Sigmoid colon (tissue), 7 donors: ENCODE data around the gene GPC3. TPM values are rescaled to one million over a fixed set of nuclear protein-coding genes. Genes with fewer than 3 reads are reported as not detected.
"Not testable (repeated sequence)": the region's sequence is repeated elsewhere in the genome, so short reads cannot be mapped to it uniquely, and the experiment has no call there.

Experiments used
- DNase-seq: peaks from one replicate; pipeline ENCODE4 v3.0.0-alpha.2; 2019
- H3K27ac ChIP-seq, 4 donors: fragments of 200-600 bp; sonication (generic); one replicate each; pipeline ENCODE4 v1.5.1; 2016 to 2019; ENCODE audit warnings: mild to moderate bottlenecking in 1 of 4
- H3K27me3 ChIP-seq, 3 donors: fragments of 200-600 bp; sonication (generic); one replicate each; pipeline ENCODE4 v1.5.1; 2019; ENCODE audit warnings: mild to moderate bottlenecking in 1 of 3
- H3K36me3 ChIP-seq, 4 donors: fragments of 200-600 bp; sonication (generic); one replicate each; pipeline ENCODE4 v1.5.1; 2016 to 2019
- H3K4me1 ChIP-seq, 4 donors: fragments of 200-600 bp; sonication (generic); one replicate each; pipeline ENCODE4 v1.5.1; 2017 to 2019
- H3K4me3 ChIP-seq, 4 donors: fragments of 200-600 bp; sonication (generic); one replicate each; pipeline ENCODE4 v1.5.1; 2017 to 2019; ENCODE audit warnings: mild to moderate bottlenecking in 2 of 4, moderate library complexity in 1 of 4
- H3K9me3 ChIP-seq, 4 donors: fragments of 200-600 bp in 3 of 4; sonication (generic) in 3 of 4; one replicate each; pipeline versions ENCODE4 v1.5.1 to v1.6.1; 2013 to 2019
- EP300 ChIP-seq, 4 donors: sonication (generic); formaldehyde crosslinking; IDR thresholded peaks; one replicate each; pipeline ENCODE4 v1.6.1; 2017; ENCODE audit warnings: antibody characterized with exemption in 4 of 4
- POLR2A ChIP-seq, 2 donors: fragments of 450-650 bp; IDR thresholded peaks; one replicate each; pipeline ENCODE4 v1.6.1; 2016; ENCODE audit warnings: antibody characterized with exemption in 2 of 2, mild to moderate bottlenecking in 2 of 2, moderate library complexity in 2 of 2
- POLR2AphosphoS5 ChIP-seq, 4 donors: sonication (generic); formaldehyde crosslinking; IDR thresholded peaks; one replicate each; pipeline ENCODE4 v1.6.1; 2017; ENCODE audit warnings: antibody characterized with exemption in 4 of 4
- WGBS, 2 donors: extraction: QIAGEN DNeasy Blood & Tissue Kit; methylation state at CpG; one replicate each; pipeline ENCODE4 v1.1.7; 2013; 5-methylcytosine and 5-hydroxymethylcytosine counted together
- intact Hi-C: fragments of 100-400 bp; cut with DNase I; formaldehyde crosslinking; loops from one replicate; pipeline ENCODE4 v1.15.1; 2023
- polyA plus RNA-seq, 3 donors: library from polyadenylated mRNA; stranded (reverse); fragments of 200-250 nt; gene quantifications; one replicate each; pipeline ENCODE4 v1.2.3, GENCODE V29; 2013
- total RNA-seq, 4 donors: library from RNA; depleted of rRNA; stranded (reverse); fragments of >200 nt; gene quantifications; one replicate each; pipeline ENCODE4 v1.1.0, GENCODE V29; 2016
- TF ChIP-seq, protein P1 (sequence below), 4 experiments: fragments of 450-650 bp in 3 of 4; fragments of 200-600 bp in 1 of 4; IDR thresholded peaks; one replicate each; pipeline ENCODE4 v1.5.1; 2016 to 2019; ENCODE audit warnings: antibody characterized with exemption in 4 of 4, mild to moderate bottlenecking in 3 of 4, moderate library complexity in 2 of 4
- donor health status: healthy with polysubstance abuse.
- donor health status: Bipolar disorder and iron deficiency.
- donor health status: healthy.

Gene GPC3
- total and polyA plus RNA-seq, 7 donors: 0.46 to 31.4 (median 2.7) TPM

DNA sequence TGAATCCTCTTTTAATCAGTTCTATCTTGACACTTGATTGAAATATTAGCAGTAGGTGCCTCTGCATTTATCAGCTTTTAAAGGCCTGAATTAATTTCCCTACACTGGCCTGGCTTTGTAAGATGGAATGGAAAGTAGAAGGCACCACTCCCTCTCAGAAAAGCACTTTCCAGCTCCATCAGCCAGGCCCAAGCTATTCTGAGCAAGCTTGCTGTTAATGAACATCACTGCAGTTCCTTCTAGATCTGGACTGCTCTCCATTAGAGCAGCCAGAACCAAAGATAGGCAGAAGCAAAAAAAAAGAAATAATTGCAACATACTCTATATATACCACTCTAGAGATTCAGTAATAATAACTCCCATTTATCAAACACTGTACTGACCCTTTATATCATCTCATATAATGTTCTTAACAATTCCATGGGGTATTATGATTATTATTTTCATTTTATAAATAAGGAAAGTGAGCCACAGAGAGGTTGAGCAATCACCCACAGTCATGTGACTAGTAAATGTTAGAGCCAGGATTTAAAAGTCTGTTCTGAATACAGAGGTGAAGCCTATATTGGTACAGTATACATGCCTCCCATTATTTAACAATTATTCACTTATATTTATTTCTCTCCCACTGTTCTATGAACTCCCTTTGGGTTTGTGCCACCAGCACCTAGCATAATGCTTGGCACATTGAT lies 39.4 kb upstream of the GPC3 start:
- no peaks in the 10 kb centered on the region for H3K4me1 ChIP-seq
- DNase-seq: no peak
- no peak overlapping the region for H3K27ac ChIP-seq
- H3K36me3 ChIP-seq: no peaks in the 10 kb centered on the region
- no peaks in the 10 kb centered on the region for H3K27me3 ChIP-seq
- TF ChIP-seq, protein P1, sequence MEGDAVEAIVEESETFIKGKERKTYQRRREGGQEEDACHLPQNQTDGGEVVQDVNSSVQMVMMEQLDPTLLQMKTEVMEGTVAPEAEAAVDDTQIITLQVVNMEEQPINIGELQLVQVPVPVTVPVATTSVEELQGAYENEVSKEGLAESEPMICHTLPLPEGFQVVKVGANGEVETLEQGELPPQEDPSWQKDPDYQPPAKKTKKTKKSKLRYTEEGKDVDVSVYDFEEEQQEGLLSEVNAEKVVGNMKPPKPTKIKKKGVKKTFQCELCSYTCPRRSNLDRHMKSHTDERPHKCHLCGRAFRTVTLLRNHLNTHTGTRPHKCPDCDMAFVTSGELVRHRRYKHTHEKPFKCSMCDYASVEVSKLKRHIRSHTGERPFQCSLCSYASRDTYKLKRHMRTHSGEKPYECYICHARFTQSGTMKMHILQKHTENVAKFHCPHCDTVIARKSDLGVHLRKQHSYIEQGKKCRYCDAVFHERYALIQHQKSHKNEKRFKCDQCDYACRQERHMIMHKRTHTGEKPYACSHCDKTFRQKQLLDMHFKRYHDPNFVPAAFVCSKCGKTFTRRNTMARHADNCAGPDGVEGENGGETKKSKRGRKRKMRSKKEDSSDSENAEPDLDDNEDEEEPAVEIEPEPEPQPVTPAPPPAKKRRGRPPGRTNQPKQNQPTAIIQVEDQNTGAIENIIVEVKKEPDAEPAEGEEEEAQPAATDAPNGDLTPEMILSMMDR (IDR thresholded peaks at IDR 0.05): no peak
- TF ChIP-seq POLR2A (IDR thresholded peaks at IDR 0.05) (no peak), POLR2AphosphoS5 (IDR thresholded peaks at IDR 0.05) (no peak), EP300 (IDR thresholded peaks at IDR 0.05) (no peak)
- intact Hi-C loops: loop anchor here (10.0 kb wide), 1 partner anchor 70 kb away; no protein-coding TSS in a partner anchor
- H3K9me3 ChIP-seq: no peaks in the 10 kb centered on the region
- no peak overlapping the region for H3K4me3 ChIP-seq

DNA sequence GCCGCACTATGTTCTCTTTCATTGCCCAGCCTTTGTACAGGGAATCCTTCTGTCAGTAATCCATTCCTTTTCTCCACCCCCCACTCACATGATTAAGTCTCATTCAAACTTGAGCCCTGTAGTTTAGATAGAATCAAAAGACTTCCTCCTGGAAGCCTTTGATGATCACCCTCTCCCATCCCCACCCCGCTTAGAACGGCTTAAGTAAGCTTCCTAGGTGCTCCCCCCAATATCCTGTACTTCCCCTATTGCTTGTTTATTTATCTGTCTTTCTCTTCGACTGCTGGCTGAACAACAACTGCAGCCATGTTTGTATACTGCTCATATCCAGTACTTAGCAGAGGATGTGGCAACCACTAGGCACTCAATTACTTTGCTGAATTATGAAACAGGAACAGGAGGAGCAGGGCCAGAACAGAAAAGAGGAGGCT lies 38.5 kb upstream of the GPC3 start:
- TF ChIP-seq, protein P1 (IDR thresholded peaks at IDR 0.05): no peak
- TF ChIP-seq POLR2AphosphoS5 (IDR thresholded peaks at IDR 0.05): no peak
- TF ChIP-seq POLR2A (IDR thresholded peaks at IDR 0.05): no peak
- TF ChIP-seq EP300 (IDR thresholded peaks at IDR 0.05): no peak
- Histone ChIP-seq H3K36me3 (no peaks in the 10 kb centered on the region), H3K27ac (no peak overlapping the region), H3K4me1 (no peaks in the 10 kb centered on the region), H3K27me3 (no peaks in the 10 kb centered on the region), H3K9me3 (no peaks in the 10 kb centered on the region), H3K4me3 (no peak overlapping the region)
- intact Hi-C loops: loop anchor here (10.0 kb wide), 1 partner anchor 69 kb away; no protein-coding TSS in a partner anchor
- no peak for DNase-seq
- WGBS, 2 donors: 50 to 52% methylated on average over 4 of the region's 4 CpGs

DNA sequence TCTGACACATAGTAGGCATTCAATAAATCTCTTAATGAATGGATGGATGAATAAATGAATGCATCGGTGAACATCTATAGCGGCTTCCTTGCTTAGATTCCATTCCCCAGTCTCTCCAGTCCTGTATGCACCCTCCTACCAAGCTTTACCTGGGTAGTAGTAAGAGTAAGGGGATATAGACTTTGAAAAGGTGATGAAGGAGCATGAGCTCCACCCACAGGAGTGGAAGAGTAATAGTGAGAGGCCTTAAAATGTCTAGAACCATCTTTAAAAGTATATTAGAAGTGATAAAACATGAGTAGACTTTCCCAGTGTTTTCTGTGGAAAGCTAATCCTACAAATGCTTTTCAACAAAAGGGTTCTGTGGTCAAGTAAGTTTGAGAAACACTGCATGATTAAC lies 35.5 kb upstream of the GPC3 start:
- Histone ChIP-seq H3K4me1 (no peaks in the 10 kb centered on the region), H3K4me3 (no peak overlapping the region), H3K36me3 (no peaks in the 10 kb centered on the region), H3K27ac (no peak overlapping the region), H3K27me3 (no peaks in the 10 kb centered on the region), H3K9me3 (no peaks in the 10 kb centered on the region)
- intact Hi-C loops: loop anchor here (10.0 kb wide), 1 partner anchor 66 kb away; no protein-coding TSS in a partner anchor
- TF ChIP-seq EP300 (IDR thresholded peaks at IDR 0.05) (no peak), POLR2A (IDR thresholded peaks at IDR 0.05) (no peak), POLR2AphosphoS5 (IDR thresholded peaks at IDR 0.05) (no peak)
- TF ChIP-seq, protein P1 (IDR thresholded peaks at IDR 0.05): no peak
- 95 to 100% methylated on average over 2 of the region's 2 CpGs for WGBS, 2 donors
- no peak for DNase-seq

DNA sequence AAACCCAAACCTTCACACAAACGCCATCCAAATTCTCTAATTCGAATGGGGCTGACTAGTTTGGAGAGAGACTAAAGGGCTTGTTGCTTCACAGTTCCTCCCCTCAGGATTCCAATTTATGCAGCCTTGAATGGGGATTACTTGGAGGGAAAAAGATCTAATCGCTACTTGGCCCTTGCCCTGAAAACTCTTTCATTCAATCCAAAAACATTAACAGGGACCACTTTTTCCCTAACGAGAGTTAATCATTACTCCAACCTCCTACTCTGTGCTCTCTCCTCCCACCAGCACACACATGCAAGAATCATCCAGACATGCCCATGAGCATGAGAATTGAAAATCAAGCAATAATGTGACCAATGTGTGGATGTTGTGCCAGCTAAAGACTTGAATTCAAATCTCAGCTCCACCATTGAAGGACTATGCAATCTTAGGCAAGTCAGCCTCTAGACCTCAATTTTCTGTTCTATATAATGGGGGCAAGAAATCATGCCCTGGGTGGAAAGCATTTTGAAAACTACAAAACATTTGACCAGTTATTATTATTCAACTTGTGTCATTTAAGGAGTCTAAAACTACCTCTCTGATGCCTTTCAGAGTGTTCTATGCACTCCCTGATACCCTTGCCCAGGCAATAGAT lies 34.3 kb upstream of the GPC3 start:
- Histone ChIP-seq H3K4me1 (no peaks in the 10 kb centered on the region), H3K27me3 (no peaks in the 10 kb centered on the region), H3K27ac (no peak overlapping the region), H3K36me3 (no peaks in the 10 kb centered on the region), H3K4me3 (no peak overlapping the region), H3K9me3 (no peaks in the 10 kb centered on the region)
- intact Hi-C loops: loop anchor here (10.0 kb wide), 1 partner anchor 65 kb away; no protein-coding TSS in a partner anchor
- WGBS, 2 donors: 85% methylated on average over 4 of the region's 4 CpGs
- no peak for DNase-seq
- TF ChIP-seq EP300 (IDR thresholded peaks at IDR 0.05): no peak
- TF ChIP-seq POLR2AphosphoS5 (IDR thresholded peaks at IDR 0.05): no peak
- TF ChIP-seq POLR2A (IDR thresholded peaks at IDR 0.05): no peak
- TF ChIP-seq, protein P1 (IDR thresholded peaks at IDR 0.05): no peak

DNA sequence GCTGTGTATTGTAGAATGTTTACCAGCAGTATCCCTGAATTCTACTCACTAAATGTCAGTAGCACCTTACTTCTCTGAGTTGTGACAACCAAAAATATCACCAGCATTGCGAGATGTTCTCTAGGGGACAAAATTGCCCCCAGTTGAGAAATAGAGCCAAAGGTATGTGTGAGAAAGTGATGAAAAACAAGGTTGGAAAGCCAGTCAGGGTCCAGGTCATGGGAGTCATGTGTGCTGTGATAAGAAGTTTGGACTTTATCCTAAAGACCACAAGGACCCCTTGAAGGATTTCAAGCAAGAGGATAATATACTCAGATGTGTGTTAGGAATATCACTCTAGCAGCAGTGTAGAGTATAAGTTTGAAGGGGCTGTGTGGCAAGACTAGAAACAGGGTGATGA lies 30.9 kb upstream of the GPC3 start:
- H3K27me3 ChIP-seq, H3K9me3 ChIP-seq, H3K27ac ChIP-seq, intact Hi-C loops, H3K36me3 ChIP-seq, DNase-seq, H3K4me1 ChIP-seq, H3K4me3 ChIP-seq: not testable (repeated sequence)
- WGBS, 2 donors: 97 to 98% methylated on average over 1 of the region's 1 CpG

DNA sequence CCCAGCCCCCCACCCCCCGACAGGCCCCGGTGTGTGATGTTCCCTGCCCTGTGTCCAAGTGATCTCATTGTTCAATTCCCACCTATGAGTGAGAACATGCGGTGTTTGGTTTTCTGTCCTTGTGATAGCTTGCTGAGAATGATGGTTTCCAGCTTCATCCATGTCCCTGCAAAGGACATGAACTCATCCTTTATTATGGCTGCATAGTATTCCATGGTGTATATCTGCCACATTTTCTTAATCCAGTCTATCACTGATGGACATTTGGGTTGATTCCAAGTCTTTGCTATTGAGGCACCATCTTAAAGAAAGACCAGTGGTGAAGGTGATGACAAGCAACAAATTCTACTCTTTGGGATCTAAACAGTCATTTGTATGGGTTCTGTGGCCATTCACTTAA lies 30.1 kb upstream of the GPC3 start:
- H3K9me3 ChIP-seq, DNase-seq, H3K27me3 ChIP-seq, intact Hi-C loops, H3K27ac ChIP-seq, H3K4me3 ChIP-seq, H3K36me3 ChIP-seq, H3K4me1 ChIP-seq: not testable (repeated sequence)
- WGBS, 2 donors: 100% methylated on average over 2 of the region's 3 CpGs; no CpG with 5 or more reads in 1 of the 2 donors
